ENCODE results near the gene TSN.
"Not testable (repeated sequence)": the region's sequence is repeated elsewhere in the genome, so short reads cannot be mapped to it uniquely, and the experiment has no call there.

Gene TSN

GRCh38 chr2:121804997-121805765 lies 49.7 kb downstream of the TSN start:
- DNase-seq, result no peak

- DNase-seq, result no peak
These were observed 50.3 kb downstream of the TSN start for GRCh38 chr2:121805766-121806143.

GRCh38 chr2:121807771-121808170 lies 52.3 kb downstream of the TSN start:
- DNase-seq, result not testable (repeated sequence)

- DNase-seq, result no peak
These were observed 54.2 kb downstream of the TSN start for GRCh38 chr2:121809607-121810006.

GRCh38 chr2:121810959-121811853 lies 55.8 kb downstream of the TSN start:
- DNase-seq, result no peak

- DNase-seq, result not testable (repeated sequence)
These were observed 57.6 kb downstream of the TSN start for GRCh38 chr2:121813083-121813482.

- DNase-seq, result no peak
These were observed 59.8 kb downstream of the TSN start for GRCh38 chr2:121815216-121815615.

- DNase-seq, result no peak
These were observed 61.3 kb downstream of the TSN start for GRCh38 chr2:121816797-121817196.

- DNase-seq, result not testable (repeated sequence)
These were observed 61.9 kb downstream of the TSN start for GRCh38 chr2:121817304-121817703.
